Peyer's patch (tissue), 4 donors: ENCODE measurements around the gene IRF4.

Experiments used
- POLR2A ChIP-seq, 2 donors: fragments of 450-650 bp; IDR thresholded peaks; one replicate each; pipeline ENCODE4 v1.5.1; 2017; ENCODE audit warnings: antibody characterized with exemption in 2 of 2, mild to moderate bottlenecking in 2 of 2, moderate library complexity in 2 of 2
- TF ChIP-seq, protein P1 (sequence below), 6 experiments: fragments of 450-650 bp in 4 of 6; fragments of 200-600 bp in 2 of 6; sonication (generic) in 1 of 6; IDR thresholded peaks; one replicate each; pipeline ENCODE4 v1.5.1; 2017 to 2019; ENCODE audit warnings: antibody characterized with exemption in 6 of 6, mild to moderate bottlenecking in 3 of 6, moderate library complexity in 1 of 6

DNA sequence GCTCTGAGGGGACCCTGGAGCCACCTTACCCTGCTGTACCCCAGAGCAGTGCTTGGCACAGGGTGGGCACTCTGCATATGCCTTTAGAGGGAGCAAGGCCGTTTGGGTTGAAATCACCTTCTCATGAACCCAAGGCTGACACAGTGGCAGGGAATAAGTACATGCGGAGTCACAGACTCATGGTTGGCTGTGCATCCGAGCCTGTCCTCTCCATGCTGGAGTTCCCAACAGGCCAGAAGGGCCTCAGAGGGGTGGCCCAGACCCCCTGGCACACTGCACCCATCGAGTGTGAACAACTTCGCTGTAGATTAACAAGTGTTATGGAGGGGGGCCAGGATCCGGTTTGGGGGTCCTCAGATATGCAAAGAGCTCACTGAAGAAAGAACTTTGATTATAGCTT, 21.0 kb upstream of the IRF4 start:
- TF ChIP-seq, protein P1, sequence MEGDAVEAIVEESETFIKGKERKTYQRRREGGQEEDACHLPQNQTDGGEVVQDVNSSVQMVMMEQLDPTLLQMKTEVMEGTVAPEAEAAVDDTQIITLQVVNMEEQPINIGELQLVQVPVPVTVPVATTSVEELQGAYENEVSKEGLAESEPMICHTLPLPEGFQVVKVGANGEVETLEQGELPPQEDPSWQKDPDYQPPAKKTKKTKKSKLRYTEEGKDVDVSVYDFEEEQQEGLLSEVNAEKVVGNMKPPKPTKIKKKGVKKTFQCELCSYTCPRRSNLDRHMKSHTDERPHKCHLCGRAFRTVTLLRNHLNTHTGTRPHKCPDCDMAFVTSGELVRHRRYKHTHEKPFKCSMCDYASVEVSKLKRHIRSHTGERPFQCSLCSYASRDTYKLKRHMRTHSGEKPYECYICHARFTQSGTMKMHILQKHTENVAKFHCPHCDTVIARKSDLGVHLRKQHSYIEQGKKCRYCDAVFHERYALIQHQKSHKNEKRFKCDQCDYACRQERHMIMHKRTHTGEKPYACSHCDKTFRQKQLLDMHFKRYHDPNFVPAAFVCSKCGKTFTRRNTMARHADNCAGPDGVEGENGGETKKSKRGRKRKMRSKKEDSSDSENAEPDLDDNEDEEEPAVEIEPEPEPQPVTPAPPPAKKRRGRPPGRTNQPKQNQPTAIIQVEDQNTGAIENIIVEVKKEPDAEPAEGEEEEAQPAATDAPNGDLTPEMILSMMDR (IDR thresholded peaks at IDR 0.05) = no peak
- no peak for TF ChIP-seq POLR2A (IDR thresholded peaks at IDR 0.05)
